HG02623 (cell line): ENCODE measurements around the gene CHSY1.
A peak's percentile ranks its signal among the peaks of the same experiment; 100 is the strongest.
"Not testable (repeated sequence)": the region's sequence is repeated elsewhere in the genome, so short reads cannot be mapped to it uniquely, and the experiment has no call there.

Experiments used
- ATAC-seq: cut with Tn5 transposase; IDR thresholded peaks from one replicate; pipeline ENCODE4 v1.9.1; 2021; ENCODE audit warnings: moderate library complexity; ENCODE audit not compliant: unreplicated experiment

The CHSY1 gene

GRCh38 chr15:101246391-101246790, 5.5 kb downstream of the CHSY1 start:
- ATAC-seq: no peak

- ATAC-seq: no peak
These were observed 6.8 kb downstream of the CHSY1 start for GRCh38 chr15:101244889-101245668.

- no peak for ATAC-seq
These were observed 7.6 kb downstream of the CHSY1 start for GRCh38 chr15:101244036-101244781.

- no peak for ATAC-seq
These were observed 8.4 kb downstream of the CHSY1 start for GRCh38 chr15:101243420-101243819.

GRCh38 chr15:101242999-101243336, 8.9 kb downstream of the CHSY1 start:
- ATAC-seq: no peak

GRCh38 chr15:101242160-101242998, 9.5 kb downstream of the CHSY1 start:
- peak; percentile 66 for ATAC-seq

GRCh38 chr15:101240358-101240757, 11.5 kb downstream of the CHSY1 start:
- ATAC-seq: no peak

GRCh38 chr15:101239724-101240136, 12.1 kb downstream of the CHSY1 start:
- no peak for ATAC-seq

- ATAC-seq: no peak
These were observed 14.6 kb downstream of the CHSY1 start for GRCh38 chr15:101237251-101237650.

- no peak for ATAC-seq
These were observed 18.1 kb downstream of the CHSY1 start for GRCh38 chr15:101233651-101234280.

- no peak for ATAC-seq
These were observed 19.2 kb downstream of the CHSY1 start for GRCh38 chr15:101232677-101233076.

GRCh38 chr15:101228313-101228712, 23.5 kb downstream of the CHSY1 start:
- no peak for ATAC-seq

GRCh38 chr15:101225658-101226057, 26.2 kb downstream of the CHSY1 start:
- ATAC-seq: no peak

GRCh38 chr15:101221902-101222301, 29.9 kb downstream of the CHSY1 start:
- ATAC-seq: no peak

GRCh38 chr15:101220060-101220459, 31.8 kb downstream of the CHSY1 start:
- no peak for ATAC-seq

GRCh38 chr15:101219441-101219840, 32.4 kb downstream of the CHSY1 start:
- no peak for ATAC-seq

- ATAC-seq: no peak
These were observed 34.4 kb downstream of the CHSY1 start for GRCh38 chr15:101217446-101217845.

- no peak for ATAC-seq
These were observed 35.7 kb downstream of the CHSY1 start for GRCh38 chr15:101216100-101216499.

GRCh38 chr15:101215681-101216080, 36.2 kb downstream of the CHSY1 start:
- ATAC-seq: no peak

- ATAC-seq: not testable (repeated sequence)
These were observed 37.3 kb downstream of the CHSY1 start for GRCh38 chr15:101214435-101215097.
